GM12878 (cell line): ENCODE results near the gene PFKP.

Source experiments
- CBFB ChIP-seq: IDR thresholded peaks from 2 replicates; pipeline ENCODE4 v1.6.1; 2016; ENCODE audit warnings: antibody characterized with exemption, low read depth
- CHD4 ChIP-seq: fragments of 200-600 bp; sonication (generic); IDR thresholded peaks from 2 replicates; pipeline ENCODE4 v1.6.1; 2016; ENCODE audit warnings: mild to moderate bottlenecking
- EZH2 ChIP-seq: IDR thresholded peaks from 2 replicates; pipeline ENCODE4 v1.6.1; 2012; ENCODE audit warnings: low read depth, mild to moderate bottlenecking, control low read depth, inconsistent platforms, low read length, borderline replicate concordance; ENCODE audit not compliant: control insufficient read depth
- FOXM1 ChIP-seq: IDR thresholded peaks from 2 replicates; pipeline ENCODE4 v1.6.1; 2012; ENCODE audit warnings: low read depth, mild to moderate bottlenecking, inconsistent platforms, low read length, moderate library complexity
- POLR2A ChIP-seq: IDR thresholded peaks from 2 replicates; pipeline ENCODE4 v1.6.1; 2011; ENCODE audit warnings: low read depth, mild to moderate bottlenecking, low read length
- TF ChIP-seq, protein P1 (sequence below): IDR thresholded peaks from 2 replicates; pipeline ENCODE4 v1.6.1; 2012; ENCODE audit warnings: low read depth, low read length, improper control_type of control experiment
- TF ChIP-seq, protein P2 (sequence below): fragments of 450-650 bp; IDR thresholded peaks from 2 replicates; pipeline ENCODE4 v1.6.1; 2017; ENCODE audit warnings: mild to moderate bottlenecking
- TF ChIP-seq, protein P3 (sequence below), 3 experiments: IDR thresholded peaks in 2 of 3; conservative IDR thresholded peaks in 1 of 3; 2 replicates each; pipeline ENCODE4 v1.5.1; 2011; ENCODE audit warnings: low read depth in 3 of 3, low read length in 3 of 3, mild to moderate bottlenecking in 3 of 3, control low read depth in 2 of 3, moderate library complexity in 2 of 3, inconsistent platforms in 1 of 3, mixed read lengths in 1 of 3; ENCODE audit not compliant: control insufficient read depth in 2 of 3, insufficient read depth in 1 of 3; ENCODE audit errors: extremely low read depth in 1 of 3

DNA sequence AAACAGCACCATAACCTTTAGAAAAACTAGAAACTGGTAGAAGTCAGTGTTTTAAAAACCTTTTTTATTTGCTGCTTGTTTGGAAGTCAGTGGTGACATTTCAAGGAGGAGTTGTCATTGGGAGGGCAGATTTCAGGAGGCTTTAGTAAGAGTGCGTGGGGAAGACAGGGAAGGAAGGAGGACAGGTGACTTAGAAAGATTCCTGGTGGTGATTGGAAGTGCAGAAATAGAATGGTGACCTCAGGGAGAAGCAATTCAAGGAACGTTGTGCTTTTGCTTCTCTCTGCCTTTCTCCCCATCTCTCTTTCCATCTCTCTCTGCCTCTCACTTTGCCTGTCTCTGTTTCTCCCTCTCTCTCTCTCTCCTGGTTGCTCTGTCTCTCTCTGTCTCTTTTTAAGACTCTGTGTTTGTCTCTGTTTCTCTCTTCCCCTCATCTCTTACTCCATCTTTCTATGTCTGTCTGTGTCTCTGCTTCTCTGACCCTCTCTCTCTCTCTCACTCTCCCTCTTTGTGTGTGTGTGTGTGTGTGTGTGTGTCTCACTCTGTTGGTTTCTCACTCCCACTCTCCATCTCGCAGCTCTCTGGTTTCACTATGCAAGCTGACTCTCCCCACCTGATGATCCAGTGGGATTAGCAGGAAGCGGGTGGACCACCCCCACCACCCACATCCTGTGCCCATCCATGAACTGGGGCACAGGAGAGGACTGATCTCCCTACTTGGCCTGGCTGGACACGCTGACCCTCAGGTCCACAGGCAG lies 10.9 kb upstream of the PFKP start:
- TF ChIP-seq CHD4: no peak
- TF ChIP-seq POLR2A: no peak
- TF ChIP-seq FOXM1: no peak
- no peak for TF ChIP-seq EZH2
- TF ChIP-seq, protein P1, sequence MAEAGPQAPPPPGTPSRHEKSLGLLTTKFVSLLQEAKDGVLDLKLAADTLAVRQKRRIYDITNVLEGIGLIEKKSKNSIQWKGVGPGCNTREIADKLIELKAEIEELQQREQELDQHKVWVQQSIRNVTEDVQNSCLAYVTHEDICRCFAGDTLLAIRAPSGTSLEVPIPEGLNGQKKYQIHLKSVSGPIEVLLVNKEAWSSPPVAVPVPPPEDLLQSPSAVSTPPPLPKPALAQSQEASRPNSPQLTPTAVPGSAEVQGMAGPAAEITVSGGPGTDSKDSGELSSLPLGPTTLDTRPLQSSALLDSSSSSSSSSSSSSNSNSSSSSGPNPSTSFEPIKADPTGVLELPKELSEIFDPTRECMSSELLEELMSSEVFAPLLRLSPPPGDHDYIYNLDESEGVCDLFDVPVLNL: no peak
- TF ChIP-seq, protein P2, sequence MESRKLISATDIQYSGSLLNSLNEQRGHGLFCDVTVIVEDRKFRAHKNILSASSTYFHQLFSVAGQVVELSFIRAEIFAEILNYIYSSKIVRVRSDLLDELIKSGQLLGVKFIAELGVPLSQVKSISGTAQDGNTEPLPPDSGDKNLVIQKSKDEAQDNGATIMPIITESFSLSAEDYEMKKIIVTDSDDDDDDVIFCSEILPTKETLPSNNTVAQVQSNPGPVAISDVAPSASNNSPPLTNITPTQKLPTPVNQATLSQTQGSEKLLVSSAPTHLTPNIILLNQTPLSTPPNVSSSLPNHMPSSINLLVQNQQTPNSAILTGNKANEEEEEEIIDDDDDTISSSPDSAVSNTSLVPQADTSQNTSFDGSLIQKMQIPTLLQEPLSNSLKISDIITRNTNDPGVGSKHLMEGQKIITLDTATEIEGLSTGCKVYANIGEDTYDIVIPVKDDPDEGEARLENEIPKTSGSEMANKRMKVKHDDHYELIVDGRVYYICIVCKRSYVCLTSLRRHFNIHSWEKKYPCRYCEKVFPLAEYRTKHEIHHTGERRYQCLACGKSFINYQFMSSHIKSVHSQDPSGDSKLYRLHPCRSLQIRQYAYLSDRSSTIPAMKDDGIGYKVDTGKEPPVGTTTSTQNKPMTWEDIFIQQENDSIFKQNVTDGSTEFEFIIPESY: no peak
- TF ChIP-seq, protein P3, sequence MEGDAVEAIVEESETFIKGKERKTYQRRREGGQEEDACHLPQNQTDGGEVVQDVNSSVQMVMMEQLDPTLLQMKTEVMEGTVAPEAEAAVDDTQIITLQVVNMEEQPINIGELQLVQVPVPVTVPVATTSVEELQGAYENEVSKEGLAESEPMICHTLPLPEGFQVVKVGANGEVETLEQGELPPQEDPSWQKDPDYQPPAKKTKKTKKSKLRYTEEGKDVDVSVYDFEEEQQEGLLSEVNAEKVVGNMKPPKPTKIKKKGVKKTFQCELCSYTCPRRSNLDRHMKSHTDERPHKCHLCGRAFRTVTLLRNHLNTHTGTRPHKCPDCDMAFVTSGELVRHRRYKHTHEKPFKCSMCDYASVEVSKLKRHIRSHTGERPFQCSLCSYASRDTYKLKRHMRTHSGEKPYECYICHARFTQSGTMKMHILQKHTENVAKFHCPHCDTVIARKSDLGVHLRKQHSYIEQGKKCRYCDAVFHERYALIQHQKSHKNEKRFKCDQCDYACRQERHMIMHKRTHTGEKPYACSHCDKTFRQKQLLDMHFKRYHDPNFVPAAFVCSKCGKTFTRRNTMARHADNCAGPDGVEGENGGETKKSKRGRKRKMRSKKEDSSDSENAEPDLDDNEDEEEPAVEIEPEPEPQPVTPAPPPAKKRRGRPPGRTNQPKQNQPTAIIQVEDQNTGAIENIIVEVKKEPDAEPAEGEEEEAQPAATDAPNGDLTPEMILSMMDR (IDR thresholded peaks at IDR 0.05 in 2 of 3, conservative IDR thresholded peaks at IDR 0.05 in 1 of 3; ENCODE audit: control insufficient read depth in 2 of 3, extremely low read depth in 1 of 3, insufficient read depth in 1 of 3, low read depth in 3 of 3, low read length in 3 of 3): no peak
- TF ChIP-seq CBFB: no peak
